Dedifferentiated amniotic fluid mesenchymal stem cell (primary cell): ENCODE results near the gene LRMDA.

Experiments
- DNase-seq: peaks from one replicate; pipeline ENCODE4 v3.0.0-alpha.2; 2016; ENCODE audit errors: extremely low spot score

The LRMDA gene

GRCh38 chr10:76433161-76434005 is 1002.0 kb downstream of the LRMDA start:
- DNase-seq, result no peak

DNA sequence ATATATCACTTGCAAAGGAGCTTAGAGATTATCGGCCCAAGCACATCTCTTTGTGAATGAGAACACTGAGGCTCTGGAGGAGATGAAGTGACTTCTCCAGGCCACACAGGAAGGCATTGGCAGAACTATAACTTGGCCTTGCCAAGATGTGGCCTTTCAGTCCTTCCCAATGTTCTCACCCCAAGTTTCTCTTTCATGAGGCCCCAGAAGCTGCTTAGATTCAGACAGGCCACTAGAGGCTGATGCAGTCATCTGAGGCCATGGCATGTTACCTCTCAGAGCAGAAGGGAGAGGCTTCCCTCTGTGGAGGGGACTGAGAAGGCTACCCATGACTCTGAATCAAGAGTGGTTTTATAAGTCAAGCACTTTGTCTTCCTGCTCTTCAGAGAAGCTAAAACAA is 1003.7 kb downstream of the LRMDA start:
- DNase-seq, result no peak

DNA sequence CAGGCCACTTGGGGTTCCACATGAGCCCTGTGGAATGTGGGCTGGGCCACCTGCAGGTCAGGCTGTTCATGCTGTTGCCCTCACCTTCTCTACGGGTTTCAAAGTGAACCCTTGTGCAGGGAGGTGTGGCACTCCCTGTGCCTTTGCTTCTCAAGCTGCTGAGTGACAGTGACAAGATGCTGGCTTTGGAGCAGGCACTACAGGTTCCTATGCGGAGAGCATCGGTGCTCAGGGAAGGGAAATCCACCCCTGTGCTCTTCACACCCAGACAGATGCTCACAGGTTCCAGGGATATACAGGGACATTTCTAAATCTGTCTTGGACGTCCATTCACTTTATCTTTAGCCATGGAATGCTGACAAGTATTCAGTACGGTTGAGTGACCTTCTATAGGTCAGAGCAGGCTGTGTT is 1005.0 kb downstream of the LRMDA start:
- no peak for DNase-seq

DNA sequence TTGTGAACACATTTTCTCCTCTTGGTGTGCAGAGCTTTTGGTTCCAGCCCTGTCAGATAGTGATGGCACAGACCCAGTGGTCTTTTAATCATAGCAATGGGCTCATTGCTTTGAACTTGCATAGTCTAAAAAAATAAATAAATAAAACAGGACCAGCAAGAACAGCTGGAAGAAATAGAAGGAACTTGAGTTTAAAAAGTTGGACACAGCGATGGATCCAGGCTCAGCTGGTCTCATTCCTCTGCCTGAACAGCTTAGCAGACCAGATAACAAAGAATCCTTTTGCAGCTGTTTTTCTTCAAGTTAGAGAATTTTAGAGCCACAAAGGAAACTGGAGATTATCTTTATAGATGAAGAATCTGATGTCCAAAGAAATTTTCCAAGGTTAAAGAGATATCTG is 1005.6 kb downstream of the LRMDA start:
- no peak for DNase-seq

- no peak for DNase-seq
Measured at GRCh38 chr10:76440426-76440825, 1009.0 kb downstream of the LRMDA start.

DNA sequence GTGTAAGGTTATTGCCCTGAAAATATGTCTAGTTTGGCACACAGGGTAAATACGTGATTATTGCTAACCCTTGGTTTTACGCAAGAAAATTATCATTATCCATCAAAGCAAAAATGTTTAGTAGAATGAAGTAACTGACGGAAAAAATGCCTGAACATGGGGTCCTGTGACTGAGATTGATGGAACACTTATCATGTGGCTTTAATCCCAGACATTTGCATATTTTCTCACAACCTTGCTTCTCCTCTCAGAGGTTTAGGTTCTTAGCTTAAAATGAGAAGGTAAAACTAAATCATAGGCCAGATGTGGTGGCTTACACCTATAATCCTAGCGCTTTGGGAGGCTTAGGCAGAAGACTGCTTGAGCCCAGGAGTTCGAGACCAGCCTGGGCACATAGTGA is 1010.7 kb downstream of the LRMDA start:
- DNase-seq, result no peak

- DNase-seq, result no peak
Measured at GRCh38 chr10:76444034-76444800, 1012.8 kb downstream of the LRMDA start.

DNA sequence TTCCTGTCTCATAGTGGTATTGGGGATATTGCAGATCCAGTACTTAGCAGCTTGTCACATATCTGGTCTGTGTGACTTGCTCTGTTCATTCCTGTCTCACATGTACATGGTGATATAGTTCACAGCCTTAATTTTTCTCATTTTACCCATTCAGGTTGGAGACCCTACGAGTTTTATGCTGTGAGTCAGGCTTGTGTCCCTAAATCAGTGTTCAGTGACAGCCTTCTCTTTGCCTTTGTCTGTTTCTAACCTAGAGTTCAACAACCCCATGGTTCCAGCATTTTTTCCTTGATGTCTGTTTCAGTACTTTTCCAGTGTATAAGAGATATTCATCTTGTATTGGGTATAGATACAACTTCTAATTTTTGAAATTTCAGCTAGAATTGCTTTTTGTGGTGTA is 1016.2 kb downstream of the LRMDA start:
- no peak for DNase-seq

DNA sequence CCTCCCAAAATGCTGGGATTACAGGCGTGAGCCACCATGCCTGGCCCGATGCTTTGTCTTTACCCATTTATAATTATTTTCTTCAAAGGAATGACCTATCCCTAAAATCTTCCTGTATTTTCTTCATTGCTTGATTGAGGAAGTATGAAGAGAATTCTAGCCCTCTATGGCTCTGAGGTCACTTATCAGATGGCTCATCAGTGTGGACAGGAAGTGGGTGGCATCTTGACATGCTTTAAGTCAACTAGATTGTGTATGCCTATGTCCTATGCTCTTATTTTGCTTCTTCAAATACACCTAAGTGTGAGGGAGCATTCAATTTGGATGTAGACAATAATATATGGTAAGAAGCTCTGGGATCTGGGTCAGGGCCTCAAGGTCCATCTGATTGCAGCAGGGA is 1020.5 kb downstream of the LRMDA start:
- no peak for DNase-seq

DNA sequence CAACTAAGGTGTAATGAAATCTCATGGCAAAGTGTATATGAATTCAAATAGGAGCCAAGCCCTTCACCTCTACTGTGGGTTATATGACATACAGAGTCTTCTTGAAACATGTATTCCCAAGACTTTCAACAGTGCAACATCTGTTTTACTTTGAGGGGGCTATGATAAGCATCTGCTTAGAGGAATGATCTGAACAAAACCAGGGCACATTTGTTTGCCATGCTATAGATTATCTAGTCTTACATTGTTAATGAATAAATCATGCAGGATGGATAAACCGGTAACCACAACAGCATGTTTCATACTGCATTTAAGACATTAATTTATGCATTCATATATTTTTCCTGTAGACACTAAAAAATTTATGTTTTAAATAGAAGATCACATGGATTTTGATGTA is 1021.9 kb downstream of the LRMDA start:
- DNase-seq, result no peak

DNA sequence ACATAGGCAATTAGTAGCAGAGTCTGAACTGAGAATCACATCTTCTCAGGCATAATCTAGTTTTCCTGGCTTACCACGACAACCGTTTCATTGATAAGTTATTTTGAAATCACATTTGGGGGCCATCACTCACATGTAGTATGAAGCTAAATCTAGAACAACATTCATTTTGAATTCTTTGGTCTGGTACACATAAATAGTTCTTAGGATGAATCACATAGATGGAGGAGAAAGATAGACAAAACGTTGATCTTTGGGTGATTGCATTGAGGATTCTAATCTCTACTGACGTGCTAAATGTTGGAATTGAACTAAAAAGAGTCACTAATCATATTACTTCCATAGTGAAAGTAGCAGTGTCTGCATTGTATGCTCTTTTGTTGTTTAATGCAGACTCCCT is 1022.6 kb downstream of the LRMDA start:
- no peak for DNase-seq

DNA sequence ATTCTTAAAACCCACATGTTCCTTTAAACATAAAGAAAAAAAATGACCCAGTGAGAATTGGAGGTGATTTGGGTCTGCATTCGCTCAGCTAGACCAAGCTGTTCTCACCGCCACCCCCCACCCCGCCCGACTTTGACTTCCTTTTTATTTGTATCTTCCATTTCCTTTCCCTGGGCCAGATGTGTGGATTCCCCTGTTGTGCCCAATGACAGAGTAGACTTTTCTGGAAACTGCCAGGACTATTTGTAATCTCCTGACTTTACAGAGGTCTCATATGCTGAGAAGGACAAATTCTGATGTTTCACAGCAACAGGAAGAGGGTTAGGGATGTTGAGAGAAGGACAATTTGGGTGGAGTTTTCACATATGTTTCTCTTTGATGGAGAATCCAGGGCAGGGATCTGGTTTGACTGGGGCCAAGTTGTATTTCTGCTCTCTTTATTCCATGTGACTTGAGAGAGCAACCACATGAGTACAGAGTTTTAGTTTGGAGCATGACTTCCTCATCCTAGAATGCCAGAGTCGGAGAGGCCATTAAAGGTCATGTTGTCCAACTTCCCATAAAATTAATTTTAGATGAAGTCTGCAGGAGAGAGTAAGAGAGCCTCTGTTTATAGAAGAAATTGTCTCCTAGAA is 1023.2 kb downstream of the LRMDA start:
- DNase-seq, result no peak

- DNase-seq, result no peak
Measured at GRCh38 chr10:76456197-76456596, 1024.8 kb downstream of the LRMDA start.

DNA sequence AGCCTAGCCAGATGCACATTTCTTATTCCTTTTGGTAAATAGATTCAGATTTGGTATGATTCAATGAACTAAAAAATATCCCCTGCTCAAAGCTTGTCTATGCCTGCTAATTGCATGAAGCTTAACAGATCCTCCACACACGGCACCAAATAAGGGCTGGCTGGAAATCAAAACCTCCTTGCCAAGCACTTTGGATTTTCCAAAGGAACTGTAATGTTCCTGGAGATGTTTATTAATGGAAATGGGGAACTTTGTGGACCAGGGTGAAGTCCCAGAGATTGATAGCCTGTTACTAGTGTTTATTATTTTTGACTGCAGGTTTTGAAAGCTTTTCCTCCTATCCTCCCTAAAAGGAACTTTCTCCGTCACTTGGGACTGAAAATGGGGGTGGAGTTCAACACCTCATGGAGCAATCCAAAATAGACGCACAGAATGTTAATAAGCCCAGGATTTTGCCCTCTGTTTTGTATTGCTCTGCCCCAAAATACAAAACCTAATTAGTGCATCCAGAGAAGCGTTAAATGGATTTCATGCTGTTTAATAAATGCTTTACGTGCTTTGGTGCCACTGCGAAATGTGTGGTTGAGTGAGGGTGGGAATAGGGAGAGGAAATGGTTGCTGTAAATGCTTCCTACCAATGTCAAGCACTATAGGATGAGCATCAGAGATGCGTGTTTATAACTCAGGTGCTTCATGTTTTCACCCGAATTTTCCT is 1027.7 kb downstream of the LRMDA start:
- no peak for DNase-seq

DNA sequence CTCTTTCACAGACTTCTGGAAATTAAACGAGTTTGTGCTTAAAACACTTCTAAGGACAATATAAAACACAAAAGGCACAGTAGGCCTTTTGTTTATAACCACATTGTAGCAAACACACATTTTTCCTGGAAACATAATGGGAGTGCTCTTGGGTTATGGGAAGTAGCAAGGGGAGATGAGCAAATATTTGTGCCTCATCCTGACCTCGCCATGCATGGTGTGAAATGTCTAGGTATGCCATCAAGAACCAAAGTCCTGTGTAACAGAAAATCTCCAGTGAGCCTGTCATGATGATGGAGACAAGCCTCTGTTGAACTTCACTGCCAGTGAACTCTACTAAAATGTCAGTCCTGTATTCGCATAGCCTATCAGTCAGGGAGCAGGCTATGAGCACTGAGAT is 1029.6 kb downstream of the LRMDA start:
- no peak for DNase-seq

- DNase-seq, result no peak
Measured at GRCh38 chr10:76463111-76463510, 1031.7 kb downstream of the LRMDA start.

DNA sequence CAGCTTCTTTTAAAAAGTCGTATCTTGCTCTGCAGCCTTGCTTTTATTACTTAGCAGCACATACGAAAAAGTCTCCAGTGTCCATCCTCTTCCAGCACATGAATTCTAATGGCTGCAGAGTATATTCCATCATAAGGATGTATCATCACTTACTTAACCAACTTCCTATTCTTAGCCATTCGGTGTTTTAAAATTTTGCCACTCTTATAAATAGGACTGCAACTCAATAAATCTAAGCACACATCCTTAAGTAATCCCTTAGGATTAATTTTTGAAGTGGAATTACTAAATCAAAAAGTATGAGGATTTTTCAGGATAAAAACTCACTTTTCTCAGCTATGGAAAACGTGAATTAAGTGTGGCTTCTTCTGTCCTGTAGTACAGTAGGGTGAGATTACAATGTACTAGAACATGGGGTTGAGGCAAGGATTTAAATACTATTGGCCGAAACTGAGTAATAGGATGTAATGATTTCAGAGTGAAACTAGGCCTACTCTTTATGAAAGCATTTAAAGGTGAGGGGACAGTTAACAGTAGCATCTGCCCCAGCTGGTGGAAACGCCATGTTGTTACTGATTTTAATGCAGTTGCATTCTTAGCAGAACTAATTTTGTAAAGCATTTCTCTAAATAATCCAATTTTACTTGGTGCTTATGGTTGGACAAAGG is 1035.5 kb downstream of the LRMDA start:
- no peak for DNase-seq

GRCh38 chr10:76469675-76470074 is 1038.3 kb downstream of the LRMDA start:
- no peak for DNase-seq

DNA sequence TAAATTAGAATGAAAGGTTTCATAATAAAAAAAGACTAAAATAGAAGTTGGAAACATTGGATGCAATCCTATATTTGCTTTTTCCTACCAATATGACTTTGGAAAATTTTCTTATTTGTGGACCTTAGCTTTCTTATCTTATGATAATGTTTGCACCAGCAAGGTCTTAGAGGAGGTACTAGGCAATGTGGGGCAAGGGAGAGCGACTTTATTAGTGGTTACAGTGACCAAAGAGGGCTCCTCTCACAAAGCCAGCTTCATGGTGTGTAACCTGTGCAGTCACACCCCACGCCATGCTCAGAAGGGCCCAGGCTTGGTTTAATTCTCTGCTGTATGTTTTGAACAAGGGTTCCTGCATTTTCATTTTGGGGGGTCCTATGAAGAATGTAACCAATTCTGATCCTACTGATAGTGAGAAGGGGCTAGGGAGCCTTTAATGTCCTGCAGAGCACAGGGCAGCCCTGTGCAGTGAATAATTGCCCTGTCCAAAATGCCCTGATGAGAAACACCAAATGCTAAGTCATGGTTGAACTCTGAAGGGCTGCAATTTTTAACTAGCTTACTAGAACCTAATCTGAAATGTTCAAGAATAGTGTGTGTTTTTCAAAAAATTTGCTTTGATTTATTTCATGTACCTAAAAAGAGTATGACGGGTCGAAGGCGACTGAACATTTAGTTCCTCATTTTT is 1047.8 kb downstream of the LRMDA start:
- no peak for DNase-seq

GRCh38 chr10:76481178-76481577 is 1049.8 kb downstream of the LRMDA start:
- no peak for DNase-seq

DNA sequence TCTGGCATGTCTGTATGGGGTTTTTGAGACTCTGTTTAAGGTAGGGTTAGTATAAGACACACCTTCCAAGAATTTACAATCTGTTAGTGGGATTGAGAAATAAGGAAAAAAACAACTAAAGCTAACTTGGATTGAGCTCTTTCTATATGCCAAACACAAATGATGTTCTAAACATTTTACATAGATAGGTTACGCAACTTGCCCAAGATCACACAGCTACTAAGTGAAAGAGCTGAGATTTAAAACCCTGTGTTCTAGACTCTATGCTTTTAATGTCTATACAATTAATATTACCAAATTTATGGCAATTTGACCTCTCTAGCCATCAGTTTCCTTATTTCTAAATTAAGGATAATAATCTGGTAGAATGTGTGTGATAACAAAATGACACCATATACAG is 1056.2 kb downstream of the LRMDA start:
- no peak for DNase-seq
